Ishikawa (cell line): Measurements from ENCODE around the gene TNRC6B.

Experiments
- CEBPB ChIP-seq: IDR thresholded peaks from 2 replicates; pipeline ENCODE4 v1.6.1; 2012
- CREB1 ChIP-seq: IDR thresholded peaks from 2 replicates; pipeline ENCODE4 v1.6.1; 2012; ENCODE audit warnings: low read depth
- EP300 ChIP-seq: IDR thresholded peaks from 2 replicates; pipeline ENCODE4 v1.6.1; 2012; ENCODE audit warnings: borderline replicate concordance
- FOXM1 ChIP-seq: IDR thresholded peaks from 2 replicates; pipeline ENCODE4 v1.6.1; 2012; ENCODE audit warnings: low read depth, borderline replicate concordance
- MAX ChIP-seq: IDR thresholded peaks from 2 replicates; pipeline ENCODE4 v1.6.1; 2012
- NFIC ChIP-seq: IDR thresholded peaks from 2 replicates; pipeline ENCODE4 v1.6.1; 2012
- RAD21 ChIP-seq: IDR thresholded peaks from 2 replicates; pipeline ENCODE4 v1.6.1; 2012; ENCODE audit warnings: low read depth
- REST ChIP-seq: IDR thresholded peaks from 2 replicates; pipeline ENCODE4 v1.6.1; 2012; ENCODE audit warnings: low read depth, mild to moderate bottlenecking
- TAF1 ChIP-seq: IDR thresholded peaks from 2 replicates; pipeline ENCODE4 v1.6.1; 2012; ENCODE audit warnings: low read depth, mild to moderate bottlenecking
- TCF12 ChIP-seq: IDR thresholded peaks from 2 replicates; pipeline ENCODE4 v1.6.1; 2012; ENCODE audit warnings: low read depth
- USF1 ChIP-seq: IDR thresholded peaks from 2 replicates; pipeline ENCODE4 v1.6.1; 2012
- YY1 ChIP-seq: IDR thresholded peaks from 2 replicates; pipeline ENCODE4 v1.6.1; 2012; ENCODE audit warnings: low read depth
- ZBTB7A ChIP-seq: IDR thresholded peaks from 2 replicates; pipeline ENCODE4 v1.6.1; 2012; ENCODE audit warnings: low read depth

- TF ChIP-seq CEBPB (no peak), MAX (no peak), REST (no peak), EP300 (no peak), NFIC (no peak), YY1 (no peak), CREB1 (no peak), FOXM1 (no peak), USF1 (no peak), RAD21 (no peak), TAF1 (no peak), TCF12 (no peak), ZBTB7A (no peak)
These were observed 38.9 kb upstream of the TNRC6B start for GRCh38 chr22:40138866-40139265.
